GM23338 (cell line): ENCODE results near the gene PHF20. TPM values are rescaled to one million over a fixed set of nuclear protein-coding genes. Genes with fewer than 3 reads are reported as not detected.

Experiments used
- ATAC-seq: fragments of 200-7000 bp; cut with Tn5 transposase; 3 replicates; pipeline ENCODE4 v1.9.1; 2020
- DNase-seq: peaks from one replicate; pipeline ENCODE4 v3.0.0-alpha.2; 2015; ENCODE audit warnings: low spot score
- H2AFZ ChIP-seq: fragments of 200-600 bp; sonication (generic); 2 replicates; pipeline ENCODE4 v1.8.0; 2016; ENCODE audit warnings: antibody characterized with exemption, mild to moderate bottlenecking, moderate library complexity
- H3F3A ChIP-seq: fragments of 200-600 bp; sonication (generic); replicated peaks from 2 replicates; pipeline ENCODE4 v1.8.0; 2017; ENCODE audit warnings: antibody characterized with exemption, mixed run types, low read depth
- H3K27ac ChIP-seq: fragments of 200-600 bp; sonication (generic); 2 replicates; pipeline ENCODE4 v1.6.1; 2016; ENCODE audit warnings: low read depth
- H3K27me3 ChIP-seq: fragments of 200-600 bp; sonication (generic); 2 replicates; pipeline ENCODE4 v1.8.0; 2016; ENCODE audit warnings: mild to moderate bottlenecking, mixed run types, moderate library complexity; ENCODE audit not compliant: insufficient read depth
- H3K36me3 ChIP-seq: fragments of 200-600 bp; sonication (generic); 2 replicates; pipeline ENCODE4 v1.8.0; 2016; ENCODE audit warnings: mild to moderate bottlenecking; ENCODE audit not compliant: insufficient read depth
- H3K4me1 ChIP-seq: fragments of 200-600 bp; sonication (generic); 2 replicates; pipeline ENCODE4 v1.8.0; 2016; ENCODE audit warnings: mild to moderate bottlenecking, moderate library complexity; ENCODE audit not compliant: insufficient read depth
- H3K4me2 ChIP-seq: fragments of 200-600 bp; sonication (generic); 2 replicates; pipeline ENCODE4 v1.7.1; 2017; ENCODE audit warnings: mixed run types
- H3K4me3 ChIP-seq: fragments of 200-600 bp; sonication (generic); 2 replicates; pipeline ENCODE4 v1.6.1; 2016; ENCODE audit warnings: mixed run types
- H3K79me2 ChIP-seq: fragments of 200-600 bp; sonication (generic); replicated peaks from 2 replicates; pipeline ENCODE4 v1.8.0; 2017; ENCODE audit warnings: mild to moderate bottlenecking; ENCODE audit not compliant: insufficient read depth
- H3K9me2 ChIP-seq: fragments of 200-600 bp; sonication (generic); 2 replicates; pipeline ENCODE4 v1.8.0; 2017; ENCODE audit not compliant: insufficient read depth
- H4K20me1 ChIP-seq: fragments of 200-600 bp; sonication (generic); replicated peaks from 2 replicates; pipeline ENCODE4 v1.8.0; 2017; ENCODE audit warnings: mild to moderate bottlenecking; ENCODE audit not compliant: insufficient read depth
- H3K27ac Mint-ChIP-seq: 2 replicates; pipeline ENCODE4 v1.8.0; 2020; ENCODE audit warnings: inconsistent platforms, mild to moderate bottlenecking, moderate library complexity, mixed read lengths
- H3K27me3 Mint-ChIP-seq: 3 replicates; pipeline ENCODE4 v1.8.0; 2022; ENCODE audit warnings: low read depth, mild to moderate bottlenecking, moderate library complexity, mixed read lengths, inconsistent platforms; ENCODE audit not compliant: insufficient read depth, poor library complexity
- H3K36me3 Mint-ChIP-seq: 3 replicates; pipeline ENCODE4 v1.8.0; 2021; ENCODE audit warnings: low read depth, mild to moderate bottlenecking, inconsistent platforms, moderate library complexity, mixed read lengths
- H3K4me1 Mint-ChIP-seq: 3 replicates; pipeline ENCODE4 v1.8.0; 2020; ENCODE audit warnings: mild to moderate bottlenecking, inconsistent platforms, mixed read lengths
- H3K4me3 Mint-ChIP-seq: 3 replicates; pipeline ENCODE4 v1.8.0; 2021; ENCODE audit warnings: moderate library complexity, mild to moderate bottlenecking, inconsistent platforms, mixed read lengths
- H3K9me3 Mint-ChIP-seq: 3 replicates; pipeline ENCODE4 v1.8.0; 2020; ENCODE audit warnings: moderate library complexity, mild to moderate bottlenecking, inconsistent platforms, mixed read lengths
- CREB1 ChIP-seq: fragments of 250-450 bp; sonication (Bioruptor Pico); IDR thresholded peaks from 2 replicates; pipeline ENCODE4 v1.5.0; 2020; ENCODE audit warnings: low read depth, mild to moderate bottlenecking, moderate library complexity
- EZH2 ChIP-seq: fragments of 200-600 bp; sonication (generic); IDR thresholded peaks from one replicate; pipeline ENCODE4 v1.8.0; 2017; ENCODE audit warnings: antibody characterized with exemption, mild to moderate bottlenecking, low read depth; ENCODE audit not compliant: unreplicated experiment
- EZH2phosphoT487 ChIP-seq: fragments of 200-600 bp; sonication (generic); IDR thresholded peaks from one replicate; pipeline ENCODE4 v1.8.1; 2018; ENCODE audit warnings: antibody characterized with exemption; ENCODE audit not compliant: unreplicated experiment
- JUNB ChIP-seq: IDR thresholded peaks from one replicate; pipeline ENCODE4 v1.6.1; 2016; ENCODE audit warnings: antibody characterized with exemption; ENCODE audit not compliant: unreplicated experiment
- NANOG ChIP-seq: IDR thresholded peaks from 2 replicates; pipeline ENCODE4 v1.6.1; 2016; ENCODE audit warnings: antibody characterized with exemption, borderline replicate concordance
- POLR2AphosphoS5 ChIP-seq: IDR thresholded peaks from 2 replicates; pipeline ENCODE4 v1.6.1; 2016; ENCODE audit warnings: antibody characterized with exemption, low read depth
- STAT1 ChIP-seq: IDR thresholded peaks from one replicate; pipeline ENCODE4 v1.6.1; 2016; ENCODE audit warnings: antibody characterized with exemption; ENCODE audit not compliant: unreplicated experiment
- ZNF114 ChIP-seq: fragments of 250-450 bp; sonication (Bioruptor Pico); IDR thresholded peaks from 2 replicates; pipeline ENCODE4 v1.5.0; 2020; ENCODE audit warnings: mild to moderate bottlenecking, moderate library complexity
- ZNF331 ChIP-seq: fragments of 250-450 bp; sonication (Bioruptor Pico); IDR thresholded peaks from 2 replicates; pipeline ENCODE4 v1.5.0; 2020; ENCODE audit warnings: low read depth, mild to moderate bottlenecking, moderate library complexity
- polyA plus RNA-seq: library from polyadenylated mRNA; unstranded; fragments of >200 nt; fragmentation: Nextera tagmentation; extraction: Ambion mirVana; gene quantifications from 2 replicates; pipeline ENCODE4 v1.2.1, GENCODE V29; 2016
- total RNA-seq: library from RNA; depleted of rRNA; stranded (reverse); fragments of >200 nt; shearing (Covaris generic); gene quantifications from 2 replicates; pipeline ENCODE4 v1.2.3, GENCODE V29; 2014
- TF ChIP-seq, protein P1 (sequence below): fragments of 250-450 bp; sonication (Bioruptor Pico); IDR thresholded peaks from 2 replicates; pipeline ENCODE4 v1.5.0; 2020; ENCODE audit warnings: mild to moderate bottlenecking, moderate library complexity
- TF ChIP-seq, protein P2 (sequence below): IDR thresholded peaks from one replicate; pipeline ENCODE4 v1.6.1; 2018; ENCODE audit warnings: antibody characterized with exemption; ENCODE audit not compliant: unreplicated experiment
- TF ChIP-seq, protein P3 (sequence below): IDR thresholded peaks from 2 replicates; pipeline ENCODE4 v1.6.1; 2016; ENCODE audit warnings: antibody characterized with exemption
- TF ChIP-seq, protein P4 (sequence below), 2 experiments: fragments of 200-600 bp in 1 of 2; sonication (generic) in 1 of 2; conservative IDR thresholded peaks; 2 replicates each; pipeline versions ENCODE4 v1.5.1 to v1.6.1; 2016 to 2017; ENCODE audit warnings: antibody characterized with exemption in 2 of 2, low read depth in 2 of 2, mild to moderate bottlenecking in 2 of 2, moderate library complexity in 1 of 2

PHF20 gene
- total and polyA plus RNA-seq, 2 experiments from 2014 or later = 71.8 to 103 TPM

DNA sequence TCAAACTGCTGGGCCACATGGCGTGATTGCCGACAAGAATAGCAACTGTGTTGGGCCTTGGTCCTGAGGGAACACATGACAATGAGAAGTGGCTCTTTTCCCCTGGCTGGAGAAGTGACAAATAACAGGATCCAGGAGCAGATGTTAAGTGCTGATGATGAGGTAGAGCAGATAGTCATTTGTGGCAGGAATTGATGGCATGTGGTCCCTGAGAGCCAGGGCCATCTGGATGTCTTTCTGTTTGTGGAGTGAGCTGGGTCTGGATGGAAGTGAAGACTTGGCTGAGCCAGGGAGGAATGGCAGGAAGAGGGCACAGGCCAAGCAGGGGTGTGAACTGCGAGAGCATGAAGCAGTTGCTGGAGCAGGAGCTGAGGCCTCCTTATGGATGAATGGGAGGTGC, 114.7 kb downstream of the PHF20 start:
- Histone ChIP-seq H4K20me1 (no peaks in the 10 kb centered on the region), H3K79me2 (no peaks in the 10 kb centered on the region; the same call in 1 of the 2 replicates), H3F3A (peaks cover 6% of the 10 kb centered on the region), H3K4me3 (no peak overlapping the region), H3K27me3 (no peaks in the 10 kb centered on the region), H3K4me1 (no peaks in the 10 kb centered on the region), H3K9me2 (no peaks in the 10 kb centered on the region), H2AFZ (no peak overlapping the region), H3K27ac (no peak overlapping the region), H3K36me3 (no peaks in the 10 kb centered on the region; the same call in 1 of the 2 replicates), H3K4me2 (no peak overlapping the region)
- H3K36me3 Mint-ChIP-seq = peaks cover 5% of the 10 kb centered on the region; the same call in 1 of the 3 replicates
- no peak overlapping the region for H3K4me3 Mint-ChIP-seq
- peaks cover 2% of the 10 kb centered on the region for H3K27me3 Mint-ChIP-seq
- ATAC-seq (no peak), DNase-seq (no peak)
- H3K9me3 Mint-ChIP-seq = no peaks in the 10 kb centered on the region
- peaks cover 4% of the 10 kb centered on the region for H3K4me1 Mint-ChIP-seq
- H3K27ac Mint-ChIP-seq = no peak overlapping the region
- TF ChIP-seq STAT1 (no peak), EZH2 (no peak), NANOG (no peak), CREB1 (CRISPR knock-in tag) (no peak), POLR2AphosphoS5 (no peak), ZNF331 (no peak), EZH2phosphoT487 (no peak), JUNB (no peak), ZNF114 (CRISPR knock-in tag) (no peak)
- TF ChIP-seq, protein P1, sequence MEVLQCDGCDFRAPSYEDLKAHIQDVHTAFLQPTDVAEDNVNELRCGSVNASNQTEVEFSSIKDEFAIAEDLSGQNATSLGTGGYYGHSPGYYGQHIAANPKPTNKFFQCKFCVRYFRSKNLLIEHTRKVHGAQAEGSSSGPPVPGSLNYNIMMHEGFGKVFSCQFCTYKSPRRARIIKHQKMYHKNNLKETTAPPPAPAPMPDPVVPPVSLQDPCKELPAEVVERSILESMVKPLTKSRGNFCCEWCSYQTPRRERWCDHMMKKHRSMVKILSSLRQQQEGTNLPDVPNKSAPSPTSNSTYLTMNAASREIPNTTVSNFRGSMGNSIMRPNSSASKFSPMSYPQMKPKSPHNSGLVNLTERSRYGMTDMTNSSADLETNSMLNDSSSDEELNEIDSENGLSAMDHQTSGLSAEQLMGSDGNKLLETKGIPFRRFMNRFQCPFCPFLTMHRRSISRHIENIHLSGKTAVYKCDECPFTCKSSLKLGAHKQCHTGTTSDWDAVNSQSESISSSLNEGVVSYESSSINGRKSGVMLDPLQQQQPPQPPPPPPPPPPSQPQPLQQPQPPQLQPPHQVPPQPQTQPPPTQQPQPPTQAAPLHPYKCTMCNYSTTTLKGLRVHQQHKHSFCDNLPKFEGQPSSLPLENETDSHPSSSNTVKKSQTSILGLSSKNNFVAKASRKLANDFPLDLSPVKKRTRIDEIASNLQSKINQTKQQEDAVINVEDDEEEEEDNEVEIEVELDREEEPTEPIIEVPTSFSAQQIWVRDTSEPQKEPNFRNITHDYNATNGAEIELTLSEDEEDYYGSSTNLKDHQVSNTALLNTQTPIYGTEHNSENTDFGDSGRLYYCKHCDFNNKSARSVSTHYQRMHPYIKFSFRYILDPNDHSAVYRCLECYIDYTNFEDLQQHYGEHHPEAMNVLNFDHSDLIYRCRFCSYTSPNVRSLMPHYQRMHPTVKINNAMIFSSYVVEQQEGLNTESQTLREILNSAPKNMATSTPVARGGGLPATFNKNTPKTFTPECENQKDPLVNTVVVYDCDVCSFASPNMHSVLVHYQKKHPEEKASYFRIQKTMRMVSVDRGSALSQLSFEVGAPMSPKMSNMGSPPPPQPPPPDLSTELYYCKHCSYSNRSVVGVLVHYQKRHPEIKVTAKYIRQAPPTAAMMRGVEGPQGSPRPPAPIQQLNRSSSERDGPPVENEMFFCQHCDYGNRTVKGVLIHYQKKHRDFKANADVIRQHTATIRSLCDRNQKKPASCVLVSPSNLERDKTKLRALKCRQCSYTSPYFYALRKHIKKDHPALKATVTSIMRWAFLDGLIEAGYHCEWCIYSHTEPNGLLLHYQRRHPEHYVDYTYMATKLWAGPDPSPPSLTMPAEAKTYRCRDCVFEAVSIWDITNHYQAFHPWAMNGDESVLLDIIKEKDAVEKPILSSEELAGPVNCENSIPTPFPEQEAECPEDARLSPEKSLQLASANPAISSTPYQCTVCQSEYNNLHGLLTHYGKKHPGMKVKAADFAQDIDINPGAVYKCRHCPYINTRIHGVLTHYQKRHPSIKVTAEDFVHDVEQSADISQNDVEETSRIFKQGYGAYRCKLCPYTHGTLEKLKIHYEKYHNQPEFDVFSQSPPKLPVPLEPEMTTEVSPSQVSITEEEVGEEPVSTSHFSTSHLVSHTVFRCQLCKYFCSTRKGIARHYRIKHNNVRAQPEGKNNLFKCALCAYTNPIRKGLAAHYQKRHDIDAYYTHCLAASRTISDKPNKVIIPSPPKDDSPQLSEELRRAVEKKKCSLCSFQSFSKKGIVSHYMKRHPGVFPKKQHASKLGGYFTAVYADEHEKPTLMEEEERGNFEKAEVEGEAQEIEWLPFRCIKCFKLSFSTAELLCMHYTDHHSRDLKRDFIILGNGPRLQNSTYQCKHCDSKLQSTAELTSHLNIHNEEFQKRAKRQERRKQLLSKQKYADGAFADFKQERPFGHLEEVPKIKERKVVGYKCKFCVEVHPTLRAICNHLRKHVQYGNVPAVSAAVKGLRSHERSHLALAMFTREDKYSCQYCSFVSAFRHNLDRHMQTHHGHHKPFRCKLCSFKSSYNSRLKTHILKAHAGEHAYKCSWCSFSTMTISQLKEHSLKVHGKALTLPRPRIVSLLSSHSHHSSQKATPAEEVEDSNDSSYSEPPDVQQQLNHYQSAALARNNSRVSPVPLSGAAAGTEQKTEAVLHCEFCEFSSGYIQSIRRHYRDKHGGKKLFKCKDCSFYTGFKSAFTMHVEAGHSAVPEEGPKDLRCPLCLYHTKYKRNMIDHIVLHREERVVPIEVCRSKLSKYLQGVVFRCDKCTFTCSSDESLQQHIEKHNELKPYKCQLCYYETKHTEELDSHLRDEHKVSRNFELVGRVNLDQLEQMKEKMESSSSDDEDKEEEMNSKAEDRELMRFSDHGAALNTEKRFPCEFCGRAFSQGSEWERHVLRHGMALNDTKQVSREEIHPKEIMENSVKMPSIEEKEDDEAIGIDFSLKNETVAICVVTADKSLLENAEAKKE (CRISPR knock-in tag) = no peak
- TF ChIP-seq, protein P2, sequence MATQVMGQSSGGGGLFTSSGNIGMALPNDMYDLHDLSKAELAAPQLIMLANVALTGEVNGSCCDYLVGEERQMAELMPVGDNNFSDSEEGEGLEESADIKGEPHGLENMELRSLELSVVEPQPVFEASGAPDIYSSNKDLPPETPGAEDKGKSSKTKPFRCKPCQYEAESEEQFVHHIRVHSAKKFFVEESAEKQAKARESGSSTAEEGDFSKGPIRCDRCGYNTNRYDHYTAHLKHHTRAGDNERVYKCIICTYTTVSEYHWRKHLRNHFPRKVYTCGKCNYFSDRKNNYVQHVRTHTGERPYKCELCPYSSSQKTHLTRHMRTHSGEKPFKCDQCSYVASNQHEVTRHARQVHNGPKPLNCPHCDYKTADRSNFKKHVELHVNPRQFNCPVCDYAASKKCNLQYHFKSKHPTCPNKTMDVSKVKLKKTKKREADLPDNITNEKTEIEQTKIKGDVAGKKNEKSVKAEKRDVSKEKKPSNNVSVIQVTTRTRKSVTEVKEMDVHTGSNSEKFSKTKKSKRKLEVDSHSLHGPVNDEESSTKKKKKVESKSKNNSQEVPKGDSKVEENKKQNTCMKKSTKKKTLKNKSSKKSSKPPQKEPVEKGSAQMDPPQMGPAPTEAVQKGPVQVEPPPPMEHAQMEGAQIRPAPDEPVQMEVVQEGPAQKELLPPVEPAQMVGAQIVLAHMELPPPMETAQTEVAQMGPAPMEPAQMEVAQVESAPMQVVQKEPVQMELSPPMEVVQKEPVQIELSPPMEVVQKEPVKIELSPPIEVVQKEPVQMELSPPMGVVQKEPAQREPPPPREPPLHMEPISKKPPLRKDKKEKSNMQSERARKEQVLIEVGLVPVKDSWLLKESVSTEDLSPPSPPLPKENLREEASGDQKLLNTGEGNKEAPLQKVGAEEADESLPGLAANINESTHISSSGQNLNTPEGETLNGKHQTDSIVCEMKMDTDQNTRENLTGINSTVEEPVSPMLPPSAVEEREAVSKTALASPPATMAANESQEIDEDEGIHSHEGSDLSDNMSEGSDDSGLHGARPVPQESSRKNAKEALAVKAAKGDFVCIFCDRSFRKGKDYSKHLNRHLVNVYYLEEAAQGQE = no peak
- TF ChIP-seq, protein P3, sequence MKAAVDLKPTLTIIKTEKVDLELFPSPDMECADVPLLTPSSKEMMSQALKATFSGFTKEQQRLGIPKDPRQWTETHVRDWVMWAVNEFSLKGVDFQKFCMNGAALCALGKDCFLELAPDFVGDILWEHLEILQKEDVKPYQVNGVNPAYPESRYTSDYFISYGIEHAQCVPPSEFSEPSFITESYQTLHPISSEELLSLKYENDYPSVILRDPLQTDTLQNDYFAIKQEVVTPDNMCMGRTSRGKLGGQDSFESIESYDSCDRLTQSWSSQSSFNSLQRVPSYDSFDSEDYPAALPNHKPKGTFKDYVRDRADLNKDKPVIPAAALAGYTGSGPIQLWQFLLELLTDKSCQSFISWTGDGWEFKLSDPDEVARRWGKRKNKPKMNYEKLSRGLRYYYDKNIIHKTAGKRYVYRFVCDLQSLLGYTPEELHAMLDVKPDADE = no peak
- TF ChIP-seq, protein P4, sequence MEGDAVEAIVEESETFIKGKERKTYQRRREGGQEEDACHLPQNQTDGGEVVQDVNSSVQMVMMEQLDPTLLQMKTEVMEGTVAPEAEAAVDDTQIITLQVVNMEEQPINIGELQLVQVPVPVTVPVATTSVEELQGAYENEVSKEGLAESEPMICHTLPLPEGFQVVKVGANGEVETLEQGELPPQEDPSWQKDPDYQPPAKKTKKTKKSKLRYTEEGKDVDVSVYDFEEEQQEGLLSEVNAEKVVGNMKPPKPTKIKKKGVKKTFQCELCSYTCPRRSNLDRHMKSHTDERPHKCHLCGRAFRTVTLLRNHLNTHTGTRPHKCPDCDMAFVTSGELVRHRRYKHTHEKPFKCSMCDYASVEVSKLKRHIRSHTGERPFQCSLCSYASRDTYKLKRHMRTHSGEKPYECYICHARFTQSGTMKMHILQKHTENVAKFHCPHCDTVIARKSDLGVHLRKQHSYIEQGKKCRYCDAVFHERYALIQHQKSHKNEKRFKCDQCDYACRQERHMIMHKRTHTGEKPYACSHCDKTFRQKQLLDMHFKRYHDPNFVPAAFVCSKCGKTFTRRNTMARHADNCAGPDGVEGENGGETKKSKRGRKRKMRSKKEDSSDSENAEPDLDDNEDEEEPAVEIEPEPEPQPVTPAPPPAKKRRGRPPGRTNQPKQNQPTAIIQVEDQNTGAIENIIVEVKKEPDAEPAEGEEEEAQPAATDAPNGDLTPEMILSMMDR (conservative IDR thresholded peaks at IDR 0.05; ENCODE audit: low read depth in 2 of 2) = no peak
